Stomach smooth muscle (tissue), 2 donors: ENCODE measurements around the gene CILP2.

Experiments
- H3K27ac ChIP-seq: one replicate; pipeline ENCODE4 v1.7.0; 2013; ENCODE audit warnings: mild to moderate bottlenecking, low read length, inconsistent platforms
- H3K27me3 ChIP-seq, 2 donors: one replicate each; pipeline ENCODE4 v1.7.0; 2013; ENCODE audit warnings: low read length in 2 of 2; ENCODE audit not compliant: insufficient read depth in 2 of 2, control insufficient read depth in 1 of 2
- H3K36me3 ChIP-seq, 2 donors: one replicate each; pipeline ENCODE4 v1.7.0; 2013; ENCODE audit warnings: low read length in 2 of 2; ENCODE audit not compliant: control insufficient read depth in 2 of 2, insufficient read depth in 2 of 2
- H3K4me1 ChIP-seq: one replicate; pipeline ENCODE4 v1.7.0; 2013; ENCODE audit warnings: low read length; ENCODE audit not compliant: control insufficient read depth, insufficient read depth
- H3K4me3 ChIP-seq, 2 donors: one replicate each; pipeline ENCODE4 v1.7.0; 2013; ENCODE audit warnings: low read length in 2 of 2
- H3K9ac ChIP-seq, 2 donors: one replicate each; pipeline ENCODE4 v1.7.0; 2013; ENCODE audit warnings: low read length in 2 of 2, mild to moderate bottlenecking in 1 of 2
- H3K9me3 ChIP-seq, 2 donors: one replicate each; pipeline ENCODE4 v1.7.0; 2013; ENCODE audit warnings: low read length in 2 of 2; ENCODE audit not compliant: control insufficient read depth in 2 of 2
- donor health status: healthy.
- donor health status: Pancreatic carcinoma.

The CILP2 gene

GRCh38 chr19:19548915-19549759 is 11.1 kb downstream of the CILP2 start:
- Histone ChIP-seq H3K4me1 (no peaks in the 10 kb centered on the region), H3K4me3 (no peak overlapping the region), H3K9me3 (no peaks in the 10 kb centered on the region), H3K36me3 (no peaks in the 10 kb centered on the region), H3K27me3 (peaks cover 22 to 23% of the 10 kb centered on the region in 2 donors), H3K9ac (no peak overlapping the region), H3K27ac (no peak overlapping the region)

- Histone ChIP-seq H3K27ac (no peak overlapping the region), H3K4me1 (no peaks in the 10 kb centered on the region), H3K36me3 (no peaks in the 10 kb centered on the region), H3K9me3 (no peaks in the 10 kb centered on the region), H3K9ac (no peak overlapping the region), H3K4me3 (no peak overlapping the region), H3K27me3 (peaks cover 22 to 25% of the 10 kb centered on the region in 2 donors)
Measured at GRCh38 chr19:19549804-19550464, 11.9 kb downstream of the CILP2 start.

DNA sequence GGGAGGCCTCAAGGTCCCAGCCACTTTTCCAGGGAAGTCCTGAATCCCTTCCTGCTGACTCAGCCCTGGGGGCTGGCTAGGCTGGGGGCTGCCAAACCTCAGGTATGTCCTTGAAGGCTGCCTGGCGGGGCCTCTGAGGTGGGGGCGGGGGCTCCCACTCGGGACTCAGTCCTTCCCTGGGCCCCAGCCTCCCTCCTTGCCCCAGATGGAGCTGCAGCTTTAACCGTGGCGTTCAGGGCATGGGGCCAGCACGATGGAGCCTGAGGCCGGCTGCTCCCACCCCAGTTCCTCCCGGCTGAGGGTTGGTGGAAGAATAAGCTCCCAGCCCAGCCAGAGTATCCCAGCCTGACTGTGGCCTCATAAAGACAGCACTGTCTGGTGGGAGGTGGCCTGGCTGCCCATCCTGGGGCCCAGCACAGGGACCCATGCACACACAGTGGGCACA is 12.4 kb downstream of the CILP2 start:
- no peaks in the 10 kb centered on the region for H3K9me3 ChIP-seq
- peaks cover 22 to 25% of the 10 kb centered on the region in 2 donors for H3K27me3 ChIP-seq
- no peak overlapping the region for H3K4me3 ChIP-seq
- H3K9ac ChIP-seq: no peak overlapping the region
- H3K4me1 ChIP-seq: no peaks in the 10 kb centered on the region
- no peak overlapping the region for H3K27ac ChIP-seq
- H3K36me3 ChIP-seq: no peaks in the 10 kb centered on the region

- peaks cover 20 to 25% of the 10 kb centered on the region in 2 donors for H3K27me3 ChIP-seq
- H3K36me3 ChIP-seq: no peaks in the 10 kb centered on the region
- no peak overlapping the region for H3K9ac ChIP-seq
- H3K4me1 ChIP-seq: no peaks in the 10 kb centered on the region
- H3K9me3 ChIP-seq: no peaks in the 10 kb centered on the region
- H3K4me3 ChIP-seq: no peak overlapping the region
- no peak overlapping the region for H3K27ac ChIP-seq
Measured at GRCh38 chr19:19550972-19551852, 13.1 kb downstream of the CILP2 start.

- H3K27me3 ChIP-seq: peaks cover 20 to 23% of the 10 kb centered on the region in 2 donors
- H3K4me1 ChIP-seq: no peaks in the 10 kb centered on the region
- no peaks in the 10 kb centered on the region for H3K9me3 ChIP-seq
- H3K4me3 ChIP-seq: no peak overlapping the region
- H3K27ac ChIP-seq: no peak overlapping the region
- no peak overlapping the region for H3K9ac ChIP-seq
- H3K36me3 ChIP-seq: no peaks in the 10 kb centered on the region
Measured at GRCh38 chr19:19551853-19552192, 13.8 kb downstream of the CILP2 start.

GRCh38 chr19:19552798-19553197 is 14.7 kb downstream of the CILP2 start:
- Histone ChIP-seq H3K36me3 (no peaks in the 10 kb centered on the region), H3K27ac (no peak overlapping the region), H3K9me3 (no peaks in the 10 kb centered on the region), H3K9ac (no peak overlapping the region), H3K27me3 (peaks cover 17 to 18% of the 10 kb centered on the region in 2 donors), H3K4me1 (no peaks in the 10 kb centered on the region), H3K4me3 (no peak overlapping the region)

GRCh38 chr19:19553670-19554069 is 15.6 kb downstream of the CILP2 start:
- Histone ChIP-seq H3K9ac (no peak overlapping the region), H3K27me3 (peaks cover 17 to 18% of the 10 kb centered on the region in 2 donors), H3K27ac (no peak overlapping the region), H3K4me3 (no peak overlapping the region), H3K36me3 (no peaks in the 10 kb centered on the region), H3K4me1 (no peaks in the 10 kb centered on the region), H3K9me3 (no peaks in the 10 kb centered on the region)

DNA sequence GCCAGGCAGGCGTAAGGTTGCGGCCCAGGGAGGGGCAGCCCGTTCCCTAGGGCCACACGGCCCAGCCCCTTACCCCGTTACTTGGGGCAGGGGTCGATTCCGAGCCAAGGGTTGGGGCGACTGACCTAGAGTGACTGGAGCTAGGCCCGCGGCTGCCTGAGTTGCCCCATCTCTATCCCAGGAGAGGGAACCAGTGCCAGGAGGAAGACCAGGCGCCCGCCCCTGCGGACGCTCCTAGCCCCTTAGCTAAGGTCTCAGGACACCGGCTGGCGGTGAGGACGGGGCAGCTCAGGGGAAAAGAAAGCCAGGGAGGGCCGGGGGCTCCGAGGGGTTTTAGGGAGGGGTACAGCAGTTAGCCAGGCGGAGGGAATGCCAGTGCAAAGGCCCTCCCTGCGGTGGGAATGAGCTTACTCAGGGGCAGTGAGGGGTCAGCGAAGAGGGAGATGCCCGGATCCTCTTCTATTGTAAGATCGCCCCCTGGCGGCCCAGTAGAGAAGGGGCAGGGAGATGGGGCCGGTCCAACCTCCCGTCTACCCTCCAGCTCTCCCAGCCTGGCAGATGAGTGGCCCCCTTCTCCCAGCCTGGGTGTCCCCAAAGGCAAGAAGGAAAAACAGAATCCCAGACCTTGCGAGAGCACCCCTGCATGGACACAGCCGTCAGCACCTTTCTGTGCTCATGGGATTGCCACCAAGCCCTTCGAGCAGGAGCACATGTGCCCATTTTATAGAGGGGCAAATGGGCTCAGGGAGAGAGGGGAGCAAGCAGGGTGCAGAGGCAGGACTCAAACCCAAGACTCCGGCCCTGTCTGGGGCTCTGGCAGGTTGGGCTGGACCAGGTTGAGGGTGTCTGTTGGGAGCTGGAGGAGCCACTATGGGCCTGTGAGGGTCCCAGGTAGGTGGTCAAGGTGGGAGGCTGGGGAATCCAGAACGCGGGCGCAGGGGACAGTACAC is 16.3 kb downstream of the CILP2 start:
- Histone ChIP-seq H3K9ac (no peak overlapping the region), H3K4me3 (no peak overlapping the region), H3K27ac (no peak overlapping the region), H3K36me3 (no peaks in the 10 kb centered on the region), H3K27me3 (peaks cover 11 to 14% of the 10 kb centered on the region in 2 donors), H3K9me3 (no peaks in the 10 kb centered on the region), H3K4me1 (no peaks in the 10 kb centered on the region)

DNA sequence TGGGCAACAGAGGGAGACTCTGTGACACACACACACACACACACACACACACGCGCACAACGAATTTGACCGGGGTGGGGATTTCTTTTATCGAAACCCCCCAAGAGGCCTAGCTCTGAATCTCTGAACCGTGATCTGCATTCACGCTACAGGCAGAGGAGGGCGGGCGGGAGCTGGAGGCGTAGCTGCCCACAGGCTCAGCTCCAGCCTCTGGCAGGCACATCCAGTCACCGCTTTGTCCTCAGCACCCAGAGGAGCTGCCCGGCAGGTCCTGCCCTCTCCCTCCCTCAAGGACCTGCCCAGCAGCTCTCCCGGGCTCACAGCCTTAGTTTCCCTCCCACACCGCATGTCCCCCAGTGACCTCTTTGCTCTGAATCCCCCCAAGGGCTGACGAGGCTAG is 20.0 kb downstream of the CILP2 start:
- Histone ChIP-seq H3K4me1 (no peaks in the 10 kb centered on the region), H3K27ac (no peak overlapping the region), H3K9ac (no peak overlapping the region), H3K4me3 (no peak overlapping the region), H3K27me3 (peaks cover 0 to 4% of the 10 kb centered on the region in 2 donors), H3K9me3 (no peaks in the 10 kb centered on the region), H3K36me3 (no peaks in the 10 kb centered on the region)

DNA sequence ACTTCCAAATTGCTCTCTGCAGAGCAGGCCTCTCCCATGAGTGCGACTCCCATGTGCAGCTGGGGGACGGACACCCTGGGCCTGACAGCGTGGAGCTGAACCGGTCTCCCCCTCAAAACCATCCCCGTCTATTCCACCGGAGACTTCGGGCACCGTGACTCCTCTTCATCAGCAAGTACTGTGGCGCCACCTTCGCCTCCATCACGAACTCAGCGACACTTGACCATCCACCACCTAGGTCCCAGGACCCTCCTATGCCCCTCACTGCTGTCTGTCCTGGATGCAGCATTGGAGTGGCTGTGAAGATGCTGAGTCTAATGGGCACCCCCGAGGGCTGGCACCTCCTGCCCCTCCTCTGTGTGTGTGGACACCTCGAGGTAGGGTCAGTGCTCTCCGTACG is 20.6 kb downstream of the CILP2 start:
- Histone ChIP-seq H3K27ac (no peak overlapping the region), H3K4me3 (no peak overlapping the region), H3K9me3 (no peaks in the 10 kb centered on the region), H3K4me1 (no peaks in the 10 kb centered on the region), H3K9ac (no peak overlapping the region), H3K27me3 (peaks cover 0 to 4% of the 10 kb centered on the region in 2 donors), H3K36me3 (no peaks in the 10 kb centered on the region)
